GM11168 (cell line): ENCODE data around the gene CACNA1G.

ENCODE experiments used
- in situ Hi-C: fragments of 300-500 bp; cut with MboI; formaldehyde crosslinking; loops from one replicate; pipeline ENCODE4 v1.12.0; 2022; ENCODE audit warnings: low sequenced_read_pairs; ENCODE audit not compliant: unreplicated experiment

The CACNA1G gene

GRCh38 chr17:50661348-50661747 is 100.8 kb downstream of the CACNA1G start:
- in situ Hi-C loops: no loop called here

GRCh38 chr17:50661795-50662391 is 101.4 kb downstream of the CACNA1G start:
- in situ Hi-C loops: no loop called here

GRCh38 chr17:50662632-50663225 is 102.2 kb downstream of the CACNA1G start:
- in situ Hi-C loops: no loop called here

DNA sequence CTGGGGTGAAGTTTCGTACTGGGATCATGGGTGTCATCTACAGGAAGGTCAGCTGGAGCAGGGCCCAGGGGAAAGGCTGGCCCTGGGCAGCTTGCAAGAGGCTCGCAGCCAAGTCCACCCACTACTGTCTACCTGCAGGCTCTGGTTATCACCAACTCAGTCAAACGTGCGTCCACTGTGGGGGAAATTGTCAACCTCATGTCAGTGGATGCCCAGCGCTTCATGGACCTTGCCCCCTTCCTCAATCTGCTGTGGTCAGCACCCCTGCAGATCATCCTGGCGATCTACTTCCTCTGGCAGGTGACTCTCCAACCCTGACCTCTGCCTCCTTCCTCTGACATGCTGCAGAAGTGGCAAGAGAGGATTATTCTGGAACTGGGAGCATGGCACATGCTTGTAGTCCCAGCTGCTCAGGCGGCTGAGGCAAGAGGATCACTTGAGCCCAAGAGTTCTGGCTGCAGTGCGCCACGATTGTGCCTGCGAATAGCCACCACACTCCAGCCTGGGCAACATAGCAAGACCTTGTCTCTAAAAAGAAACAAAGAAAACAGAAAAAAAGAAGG is 103.4 kb downstream of the CACNA1G start:
- in situ Hi-C loops: no loop called here

DNA sequence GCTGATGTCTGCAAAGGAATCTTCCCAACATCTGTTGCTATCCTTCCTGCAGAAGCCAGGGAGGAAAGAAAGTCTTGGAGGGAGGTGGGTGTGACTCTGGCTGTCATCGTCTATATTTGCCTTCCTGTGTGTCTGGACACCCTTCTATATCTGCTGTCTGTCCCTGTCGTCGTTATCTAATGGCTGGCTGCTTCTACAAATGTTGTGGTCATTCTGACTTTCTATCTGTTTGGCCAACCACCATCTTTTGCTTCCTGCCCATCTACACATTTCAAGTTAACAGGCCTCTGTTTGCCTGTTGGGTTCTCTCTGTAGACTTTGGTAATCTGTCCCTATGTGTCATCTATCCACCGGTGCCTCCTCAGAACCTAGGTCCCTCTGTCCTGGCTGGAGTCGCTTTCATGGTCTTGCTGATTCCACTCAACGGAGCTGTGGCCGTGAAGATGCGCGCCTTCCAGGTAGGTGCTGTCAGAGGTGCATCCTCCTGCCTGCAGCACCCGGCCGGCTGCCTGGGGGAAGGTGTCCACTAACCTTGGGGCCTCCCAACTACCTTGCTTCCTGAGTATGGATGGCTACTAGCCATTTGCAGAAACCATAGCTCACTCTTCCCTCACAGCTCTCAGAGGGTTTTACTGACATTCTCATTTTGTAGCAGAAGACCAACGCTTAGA is 104.4 kb downstream of the CACNA1G start:
- in situ Hi-C loops: no loop called here

DNA sequence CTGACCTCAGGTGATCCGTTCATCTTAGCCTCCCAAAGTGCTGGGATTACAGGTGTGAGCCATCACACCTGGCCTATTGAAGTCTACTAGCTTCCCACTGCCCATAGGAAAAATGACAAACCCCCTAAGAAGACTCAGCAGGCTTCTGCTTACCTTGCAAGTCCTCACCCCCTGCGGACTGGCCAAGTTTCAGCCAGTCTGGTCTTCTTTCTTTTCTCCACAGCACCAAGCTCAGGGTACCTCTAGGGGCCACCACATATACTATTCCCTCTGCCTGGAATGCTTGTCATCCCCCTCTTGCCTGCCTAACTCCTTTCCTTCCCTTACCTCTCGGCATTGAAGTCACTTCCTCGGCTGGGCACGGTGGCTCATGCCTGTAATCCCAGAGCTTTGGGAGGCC is 105.3 kb downstream of the CACNA1G start:
- in situ Hi-C loops: no loop called here

- in situ Hi-C loops: no loop called here
Observed at GRCh38 chr17:50666316-50666715, 105.8 kb downstream of the CACNA1G start.

DNA sequence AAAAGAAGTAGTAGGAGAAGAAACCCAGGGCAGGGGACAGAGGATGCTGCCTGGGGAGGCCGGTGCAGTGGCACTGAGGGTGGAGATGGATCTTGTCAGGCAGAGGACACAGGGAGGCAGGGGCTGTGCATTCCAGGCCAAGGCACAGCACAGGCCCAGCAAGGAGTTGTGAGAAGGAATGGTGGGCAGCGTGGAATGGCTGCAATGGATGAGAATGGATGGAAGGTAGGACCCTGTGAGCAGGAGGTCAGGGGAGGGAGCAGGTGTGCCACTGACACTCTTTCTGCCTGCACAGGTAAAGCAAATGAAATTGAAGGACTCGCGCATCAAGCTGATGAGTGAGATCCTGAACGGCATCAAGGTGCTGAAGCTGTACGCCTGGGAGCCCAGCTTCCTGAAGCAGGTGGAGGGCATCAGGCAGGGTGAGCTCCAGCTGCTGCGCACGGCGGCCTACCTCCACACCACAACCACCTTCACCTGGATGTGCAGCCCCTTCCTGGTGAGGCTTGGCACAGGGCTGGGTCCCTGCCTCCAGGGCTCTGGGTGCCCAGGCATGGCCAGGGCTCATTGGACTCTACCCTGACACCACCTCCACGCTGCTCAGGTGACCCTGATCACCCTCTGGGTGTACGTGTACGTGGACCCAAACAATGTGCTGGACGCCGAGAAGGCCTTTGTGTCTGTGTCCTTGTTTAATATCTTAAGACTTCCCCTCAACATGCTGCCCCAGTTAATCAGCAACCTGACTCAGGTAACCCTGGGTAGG is 106.9 kb downstream of the CACNA1G start:
- in situ Hi-C loops: no loop called here

- in situ Hi-C loops: no loop called here
Observed at GRCh38 chr17:50668025-50668837, 107.7 kb downstream of the CACNA1G start.

GRCh38 chr17:50668838-50669581 is 108.5 kb downstream of the CACNA1G start:
- in situ Hi-C loops: no loop called here

GRCh38 chr17:50672071-50672470 is 111.6 kb downstream of the CACNA1G start:
- in situ Hi-C loops: no loop called here

GRCh38 chr17:50672831-50673551 is 112.5 kb downstream of the CACNA1G start:
- in situ Hi-C loops: no loop called here

DNA sequence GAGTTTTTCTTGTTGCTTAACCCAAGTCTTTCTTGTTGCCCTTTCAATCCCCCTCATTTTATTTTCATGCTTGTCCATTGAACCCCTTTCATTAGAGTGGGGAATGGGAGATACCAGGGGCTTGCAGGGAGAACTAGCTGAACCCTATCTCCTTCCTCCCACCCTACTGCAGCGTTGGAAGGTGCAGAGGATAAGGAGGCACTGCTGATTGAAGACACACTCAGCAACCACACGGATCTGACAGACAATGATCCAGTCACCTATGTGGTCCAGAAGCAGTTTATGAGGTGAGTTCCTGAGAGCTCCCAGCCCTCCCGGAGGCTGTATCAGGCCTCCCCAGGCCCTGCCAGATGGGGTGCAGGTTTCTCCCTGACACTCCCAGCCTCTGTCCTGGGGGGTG is 114.7 kb downstream of the CACNA1G start:
- in situ Hi-C loops: no loop called here

- in situ Hi-C loops: no loop called here
Observed at GRCh38 chr17:50675627-50676026, 115.1 kb downstream of the CACNA1G start.

DNA sequence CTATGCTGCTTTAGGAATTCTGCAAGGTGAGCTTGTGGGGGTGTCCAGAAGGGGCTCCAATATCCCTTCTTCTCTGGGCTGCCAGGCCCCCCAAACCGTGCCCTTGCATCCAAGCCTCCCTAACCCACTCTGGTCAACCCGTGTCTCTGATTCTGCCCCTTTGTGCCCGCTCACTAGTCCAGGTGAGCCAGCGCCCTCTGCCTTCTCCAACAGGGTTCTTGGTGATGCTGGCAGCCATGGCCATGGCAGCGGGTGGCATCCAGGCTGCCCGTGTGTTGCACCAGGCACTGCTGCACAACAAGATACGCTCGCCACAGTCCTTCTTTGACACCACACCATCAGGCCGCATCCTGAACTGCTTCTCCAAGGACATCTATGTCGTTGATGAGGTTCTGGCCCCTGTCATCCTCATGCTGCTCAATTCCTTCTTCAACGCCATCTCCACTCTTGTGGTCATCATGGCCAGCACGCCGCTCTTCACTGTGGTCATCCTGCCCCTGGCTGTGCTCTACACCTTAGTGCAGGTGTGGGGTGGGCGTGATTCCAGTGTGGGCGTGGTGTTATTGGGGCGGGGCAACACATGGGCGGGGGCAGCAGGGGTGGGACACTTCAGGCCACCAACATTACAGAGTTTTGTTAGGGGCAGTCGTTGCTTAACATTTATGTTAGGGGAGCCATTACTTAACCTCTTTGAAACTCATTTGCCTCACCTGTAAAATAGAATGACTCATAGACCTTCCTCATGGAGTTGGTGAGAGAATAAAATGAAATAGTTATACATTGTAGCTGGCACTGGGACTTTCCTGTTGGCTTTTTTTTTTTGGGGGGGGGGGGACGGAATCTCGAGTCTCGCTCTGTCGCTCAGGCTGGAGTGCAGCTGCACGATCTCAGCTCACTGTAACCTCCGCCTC is 115.8 kb downstream of the CACNA1G start:
- in situ Hi-C loops: no loop called here
